Thyroid gland (tissue), 4 donors: ENCODE measurements around the gene TMEM217.

ENCODE experiments used
- POLR2A ChIP-seq, 2 donors: fragments of 450-650 bp; IDR thresholded peaks; one replicate each; pipeline ENCODE4 v1.6.1; 2017; ENCODE audit warnings: antibody characterized with exemption in 2 of 2, mild to moderate bottlenecking in 2 of 2, moderate library complexity in 1 of 2
- TF ChIP-seq, protein P1 (sequence below), 6 experiments: fragments of 200-600 bp in 3 of 6; fragments of 450-650 bp in 3 of 6; sonication (generic) in 3 of 6; IDR thresholded peaks; one replicate each; pipeline ENCODE4 v1.5.1; 2016 to 2019; ENCODE audit warnings: antibody characterized with exemption in 6 of 6, mild to moderate bottlenecking in 2 of 6, inconsistent platforms in 1 of 6, moderate library complexity in 1 of 6

GRCh38 chr6:37170273-37171200, 87.4 kb downstream of the TMEM217 start:
- TF ChIP-seq, protein P1, sequence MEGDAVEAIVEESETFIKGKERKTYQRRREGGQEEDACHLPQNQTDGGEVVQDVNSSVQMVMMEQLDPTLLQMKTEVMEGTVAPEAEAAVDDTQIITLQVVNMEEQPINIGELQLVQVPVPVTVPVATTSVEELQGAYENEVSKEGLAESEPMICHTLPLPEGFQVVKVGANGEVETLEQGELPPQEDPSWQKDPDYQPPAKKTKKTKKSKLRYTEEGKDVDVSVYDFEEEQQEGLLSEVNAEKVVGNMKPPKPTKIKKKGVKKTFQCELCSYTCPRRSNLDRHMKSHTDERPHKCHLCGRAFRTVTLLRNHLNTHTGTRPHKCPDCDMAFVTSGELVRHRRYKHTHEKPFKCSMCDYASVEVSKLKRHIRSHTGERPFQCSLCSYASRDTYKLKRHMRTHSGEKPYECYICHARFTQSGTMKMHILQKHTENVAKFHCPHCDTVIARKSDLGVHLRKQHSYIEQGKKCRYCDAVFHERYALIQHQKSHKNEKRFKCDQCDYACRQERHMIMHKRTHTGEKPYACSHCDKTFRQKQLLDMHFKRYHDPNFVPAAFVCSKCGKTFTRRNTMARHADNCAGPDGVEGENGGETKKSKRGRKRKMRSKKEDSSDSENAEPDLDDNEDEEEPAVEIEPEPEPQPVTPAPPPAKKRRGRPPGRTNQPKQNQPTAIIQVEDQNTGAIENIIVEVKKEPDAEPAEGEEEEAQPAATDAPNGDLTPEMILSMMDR (IDR thresholded peaks at IDR 0.05) = peak in 5 of 6 experiments; percentile 16 to 28 (median 24)
- TF ChIP-seq POLR2A (IDR thresholded peaks at IDR 0.05) = no peak
